Ishikawa (cell line): ENCODE data around the gene KLK11.

Experiments used
- CEBPB ChIP-seq: IDR thresholded peaks from 2 replicates; pipeline ENCODE4 v1.6.1; 2012
- CREB1 ChIP-seq: IDR thresholded peaks from 2 replicates; pipeline ENCODE4 v1.6.1; 2012; ENCODE audit warnings: low read depth
- EGR1 ChIP-seq: IDR thresholded peaks from 2 replicates; pipeline ENCODE4 v1.6.1; 2012
- EP300 ChIP-seq: IDR thresholded peaks from 2 replicates; pipeline ENCODE4 v1.6.1; 2012; ENCODE audit warnings: borderline replicate concordance
- FOXM1 ChIP-seq: IDR thresholded peaks from 2 replicates; pipeline ENCODE4 v1.6.1; 2012; ENCODE audit warnings: low read depth, borderline replicate concordance
- MAX ChIP-seq: IDR thresholded peaks from 2 replicates; pipeline ENCODE4 v1.6.1; 2012
- NFIC ChIP-seq: IDR thresholded peaks from 2 replicates; pipeline ENCODE4 v1.6.1; 2012
- RAD21 ChIP-seq: IDR thresholded peaks from 2 replicates; pipeline ENCODE4 v1.6.1; 2012; ENCODE audit warnings: low read depth
- REST ChIP-seq: IDR thresholded peaks from 2 replicates; pipeline ENCODE4 v1.6.1; 2012; ENCODE audit warnings: low read depth, mild to moderate bottlenecking
- TAF1 ChIP-seq: IDR thresholded peaks from 2 replicates; pipeline ENCODE4 v1.6.1; 2012; ENCODE audit warnings: low read depth, mild to moderate bottlenecking
- TCF12 ChIP-seq: IDR thresholded peaks from 2 replicates; pipeline ENCODE4 v1.6.1; 2012; ENCODE audit warnings: low read depth
- TEAD4 ChIP-seq: IDR thresholded peaks from 2 replicates; pipeline ENCODE4 v1.6.1; 2012
- USF1 ChIP-seq: IDR thresholded peaks from 2 replicates; pipeline ENCODE4 v1.6.1; 2012
- YY1 ChIP-seq: IDR thresholded peaks from 2 replicates; pipeline ENCODE4 v1.6.1; 2012; ENCODE audit warnings: low read depth
- ZBTB7A ChIP-seq: IDR thresholded peaks from 2 replicates; pipeline ENCODE4 v1.6.1; 2012; ENCODE audit warnings: low read depth

Gene KLK11

GRCh38 chr19:51040151-51040550 lies 13.7 kb upstream of the KLK11 start:
- TF ChIP-seq REST (no peak), RAD21 (no peak), FOXM1 (no peak), ZBTB7A (no peak), TEAD4 (no peak), EP300 (no peak), TAF1 (no peak), EGR1 (no peak), YY1 (no peak), NFIC (no peak), CREB1 (no peak), USF1 (no peak), MAX (no peak), CEBPB (no peak)

- TF ChIP-seq EGR1 (no peak), CREB1 (no peak), TEAD4 (no peak), MAX (no peak), RAD21 (no peak), ZBTB7A (no peak), TAF1 (no peak), REST (no peak), TCF12 (no peak), CEBPB (no peak), FOXM1 (no peak), NFIC (no peak), USF1 (no peak), YY1 (no peak), EP300 (no peak)
These were observed 10.1 kb upstream of the KLK11 start for GRCh38 chr19:51036519-51036918.

GRCh38 chr19:51034704-51035103 lies 8.3 kb upstream of the KLK11 start, which contains the start of gene KLK12:
Gene KLK12 (minus strand): TSS chr19:51035002. CDS start chr19:51034621, 381 bp downstream.
- TF ChIP-seq RAD21: no peak
- TF ChIP-seq USF1: no peak
- no peak for TF ChIP-seq FOXM1
- no peak for TF ChIP-seq EP300
- no peak for TF ChIP-seq YY1
- no peak for TF ChIP-seq ZBTB7A
- no peak for TF ChIP-seq REST
- no peak for TF ChIP-seq CREB1
- no peak for TF ChIP-seq NFIC
- TF ChIP-seq TAF1: no peak
- no peak for TF ChIP-seq TCF12
- no peak for TF ChIP-seq MAX
- no peak for TF ChIP-seq TEAD4
- TF ChIP-seq CEBPB: no peak
- no peak for TF ChIP-seq EGR1

- TF ChIP-seq ZBTB7A (no peak), RAD21 (no peak), MAX (no peak), NFIC (no peak)
These were observed 5.4 kb upstream of the KLK11 start for GRCh38 chr19:51031880-51032225.
